H1 (cell line): ENCODE results near the gene ARID1B. TPM values are rescaled to one million over a fixed set of nuclear protein-coding genes. Genes with fewer than 3 reads are reported as not detected.

Experiments
- CTCF ChIA-PET: fragments of 300-600 bp; sonication (Branson Sonifier 250); formaldehyde crosslinking; loops from one replicate; lab custom pipeline; 2021; ENCODE audit not compliant: partially characterized antibody; lab: Charles Lee
- POLR2A ChIA-PET: fragments of 300-600 bp; sonication (Branson Sonifier 250); formaldehyde crosslinking; loops from one replicate; lab custom pipeline; 2021; ENCODE audit warnings: inconsistent platforms; ENCODE audit not compliant: partially characterized antibody; lab: Charles Lee
- DNase-seq, 2 experiments: peaks; one replicate each; pipeline versions ENCODE4 v3.0.0 to v3.0.0-alpha.2; 2010 to 2022; ENCODE audit warnings: low spot score in 2 of 2, low read depth in 1 of 2, mixed read lengths in 1 of 2
- FAIRE-seq: peaks from 2 replicates; lab custom pipeline; 2011; peaks lifted over from hg19 to GRCh38; lab: Jason Lieb, UNC
- H2AFZ ChIP-seq: 2 replicates; pipeline ENCODE4 v1.8.1; 2012; ENCODE audit warnings: low read length, inconsistent platforms
- H2AK5ac ChIP-seq: 2 replicates; pipeline ENCODE4 v1.6.1; 2013; ENCODE audit warnings: low read depth, low read length
- H2BK120ac ChIP-seq: replicated peaks from 2 replicates; pipeline ENCODE3; 2013; ENCODE audit warnings: low read depth, low read length, inconsistent platforms
- H2BK12ac ChIP-seq: 2 replicates; pipeline ENCODE4 v1.6.1; 2013; ENCODE audit warnings: low read depth, low read length
- H2BK15ac ChIP-seq: 2 replicates; pipeline ENCODE4 v1.6.1; 2013; ENCODE audit warnings: low read length
- H2BK20ac ChIP-seq: 2 replicates; pipeline ENCODE4 v1.6.1; 2013; ENCODE audit warnings: low read length
- H2BK5ac ChIP-seq: 2 replicates; pipeline ENCODE4 v1.6.1; 2013; ENCODE audit warnings: low read depth, low read length
- H3K14ac ChIP-seq: 2 replicates; pipeline ENCODE4 v1.6.1; 2013; ENCODE audit warnings: inconsistent platforms; ENCODE audit not compliant: insufficient read length
- H3K18ac ChIP-seq: 2 replicates; pipeline ENCODE4 v1.6.1; 2013; ENCODE audit warnings: low read length; ENCODE audit errors: extremely low read depth
- H3K23ac ChIP-seq: 2 replicates; pipeline ENCODE4 v1.6.1; 2013; ENCODE audit warnings: inconsistent platforms; ENCODE audit not compliant: insufficient read length
- H3K23me2 ChIP-seq: 2 replicates; pipeline ENCODE4 v1.6.1; 2013; ENCODE audit warnings: low read depth, low read length
- H3K27ac ChIP-seq: 2 replicates; pipeline ENCODE4 v1.6.1; 2011; ENCODE audit warnings: low read depth, low read length, inconsistent platforms
- H3K27me3 ChIP-seq, 4 experiments: replicated peaks in 1 of 4; 1 replicate in 1 of 4; 2 replicates in 3 of 4; pipeline versions ENCODE4 v1.6.1 to v1.8.1; 2011 to 2013; ENCODE audit warnings: low read length in 3 of 4, mild to moderate bottlenecking in 3 of 4, inconsistent platforms in 2 of 4, mixed read lengths in 2 of 4, moderate library complexity in 1 of 4; ENCODE audit not compliant: control insufficient read depth in 3 of 4, insufficient read depth in 3 of 4; ENCODE audit errors: extremely low read depth in 1 of 4
- H3K36me3 ChIP-seq, 4 experiments: 2 replicates each; pipeline versions ENCODE4 v1.6.1 to v1.8.1; 2011 to 2013; ENCODE audit warnings: mild to moderate bottlenecking in 4 of 4, low read length in 3 of 4, moderate library complexity in 2 of 4, control low read depth in 1 of 4, inconsistent platforms in 1 of 4; ENCODE audit not compliant: insufficient read depth in 4 of 4, control insufficient read depth in 2 of 4
- H3K4ac ChIP-seq: replicated peaks from 2 replicates; pipeline ENCODE3; 2013; ENCODE audit warnings: low read length, low read depth, mixed read lengths, inconsistent platforms; ENCODE audit not compliant: insufficient read length
- H3K4me1 ChIP-seq, 4 experiments: replicated peaks in 1 of 4; 1 replicate in 1 of 4; 2 replicates in 3 of 4; pipeline versions ENCODE4 v1.6.1 to v1.8.1; 2011 to 2013; ENCODE audit warnings: low read length in 3 of 4, inconsistent platforms in 2 of 4, mixed read lengths in 1 of 4; ENCODE audit not compliant: insufficient read depth in 4 of 4, control insufficient read depth in 3 of 4
- H3K4me2 ChIP-seq, 2 experiments: 2 replicates each; pipeline versions ENCODE4 v1.6.1 to v1.8.1; 2011 to 2013; ENCODE audit warnings: low read depth in 2 of 2, low read length in 2 of 2, control low read depth in 1 of 2, inconsistent platforms in 1 of 2, mild to moderate bottlenecking in 1 of 2; ENCODE audit not compliant: insufficient read depth in 1 of 2
- H3K4me3 ChIP-seq, 4 experiments: fragments of 200-600, 300-600 bp in 1 of 4; sonication (generic), shearing (Covaris generic), sonication (Bioruptor Twin) in 1 of 4; 2 replicates each; pipeline versions ENCODE4 v1.5.1 to v1.8.1; 2011 to 2016; ENCODE audit warnings: low read length in 4 of 4, low read depth in 3 of 4, control low read depth in 2 of 4, inconsistent platforms in 2 of 4, mild to moderate bottlenecking in 2 of 4, mixed read lengths in 1 of 4, moderate library complexity in 1 of 4; ENCODE audit not compliant: insufficient read depth in 2 of 4; ENCODE audit errors: extremely low read depth in 1 of 4
- H3K56ac ChIP-seq: replicated peaks from 2 replicates; pipeline ENCODE3; 2013; ENCODE audit warnings: low read depth, mild to moderate bottlenecking, mixed read lengths, low read length, inconsistent platforms; ENCODE audit not compliant: insufficient read length
- H3K79me1 ChIP-seq: 2 replicates; pipeline ENCODE4 v1.6.1; 2013; ENCODE audit warnings: low read depth, low read length, control low read depth
- H3K79me2 ChIP-seq, 2 experiments: 2 replicates each; pipeline versions ENCODE4 v1.6.1 to v1.8.1; 2012 to 2013; ENCODE audit warnings: low read length in 2 of 2, mild to moderate bottlenecking in 2 of 2, inconsistent platforms in 1 of 2; ENCODE audit not compliant: insufficient read depth in 2 of 2, control insufficient read depth in 1 of 2
- H3K9ac ChIP-seq, 4 experiments: replicated peaks in 1 of 4; 1 replicate in 1 of 4; 2 replicates in 3 of 4; pipeline versions ENCODE4 v1.6.1 to v1.8.1; 2011 to 2013; ENCODE audit warnings: low read depth in 3 of 4, low read length in 3 of 4, control low read depth in 2 of 4, mild to moderate bottlenecking in 2 of 4, moderate library complexity in 2 of 4, inconsistent platforms in 1 of 4; ENCODE audit errors: extremely low read depth in 1 of 4
- H3K9me3 ChIP-seq, 2 experiments: 2 replicates each; pipeline versions ENCODE4 v1.6.1 to v1.8.1; 2012 to 2013; ENCODE audit warnings: mild to moderate bottlenecking in 2 of 2, moderate library complexity in 2 of 2, control low read depth in 1 of 2, inconsistent platforms in 1 of 2, low read depth in 1 of 2, low read length in 1 of 2, mixed read lengths in 1 of 2; ENCODE audit not compliant: insufficient read depth in 2 of 2
- H4K20me1 ChIP-seq, 2 experiments: replicated peaks in 1 of 2; 2 replicates each; pipeline versions ENCODE3 to v1.8.1; 2011 to 2013; ENCODE audit warnings: inconsistent platforms in 2 of 2, low read length in 2 of 2, mild to moderate bottlenecking in 1 of 2; ENCODE audit not compliant: insufficient read depth in 2 of 2, control insufficient read depth in 1 of 2
- H4K5ac ChIP-seq: 2 replicates; pipeline ENCODE4 v1.6.1; 2013; ENCODE audit warnings: low read length, low read depth, mixed read lengths, inconsistent platforms; ENCODE audit not compliant: insufficient read length
- H4K8ac ChIP-seq: 2 replicates; pipeline ENCODE4 v1.8.0; 2013; ENCODE audit warnings: mild to moderate bottlenecking, moderate library complexity, low read length, inconsistent platforms; ENCODE audit not compliant: insufficient read depth; ENCODE audit errors: extremely low read depth
- H4K91ac ChIP-seq: replicated peaks from 2 replicates; pipeline ENCODE3; 2013; ENCODE audit warnings: low read length, mixed read lengths, inconsistent platforms; ENCODE audit not compliant: insufficient read length
- ASH2L ChIP-seq: fragments of 200-600, 300-600 bp; sonication (generic); IDR thresholded peaks from one replicate; pipeline ENCODE4 v1.7.1; 2017; ENCODE audit warnings: low read length
- BACH1 ChIP-seq: IDR thresholded peaks from 2 replicates; pipeline ENCODE4 v1.6.1; 2012; ENCODE audit warnings: low read length, improper control_type of control experiment
- BRCA1 ChIP-seq: IDR thresholded peaks from 2 replicates; pipeline ENCODE4 v1.6.1; 2012; ENCODE audit warnings: low read depth, low read length, improper control_type of control experiment
- CBX8 ChIP-seq: fragments of 300-800, 300-1000 bp; sonication (generic); IDR thresholded peaks from 2 replicates; pipeline ENCODE4 v1.7.1; 2016; ENCODE audit warnings: low read depth, low read length, borderline replicate concordance
- CHD1 ChIP-seq: IDR thresholded peaks from 2 replicates; pipeline ENCODE4 v1.6.1; 2012; ENCODE audit warnings: low read depth, low read length, improper control_type of control experiment
- CHD2 ChIP-seq: IDR thresholded peaks from 2 replicates; pipeline ENCODE4 v1.6.1; 2012; ENCODE audit warnings: low read length, improper control_type of control experiment
- CREB1 ChIP-seq: IDR thresholded peaks from 2 replicates; pipeline ENCODE4 v1.6.1; 2012; ENCODE audit warnings: inconsistent platforms
- EGR1 ChIP-seq: IDR thresholded peaks from 2 replicates; pipeline ENCODE4 v1.6.1; 2011; ENCODE audit warnings: low read depth, low read length, borderline replicate concordance
- FOSL1 ChIP-seq: IDR thresholded peaks from 2 replicates; pipeline ENCODE4 v1.6.1; 2011; ENCODE audit warnings: mild to moderate bottlenecking, low read depth, low read length, moderate library complexity; ENCODE audit not compliant: insufficient read depth
- KDM4A ChIP-seq: IDR thresholded peaks from one replicate; pipeline ENCODE4 v1.7.1; 2012; ENCODE audit warnings: low read depth, mild to moderate bottlenecking, moderate library complexity, low read length, inconsistent platforms; ENCODE audit not compliant: severe bottlenecking
- POLR2AphosphoS5 ChIP-seq: IDR thresholded peaks from 2 replicates; pipeline ENCODE4 v1.6.1; 2011; ENCODE audit warnings: low read depth, low read length
- RBBP5 ChIP-seq: IDR thresholded peaks from 2 replicates; pipeline ENCODE4 v1.7.1; 2012; ENCODE audit warnings: low read depth, mild to moderate bottlenecking, inconsistent platforms, low read length, moderate library complexity, borderline replicate concordance
- SP1 ChIP-seq: IDR thresholded peaks from 2 replicates; pipeline ENCODE4 v1.6.1; 2011; ENCODE audit warnings: low read depth, low read length
- WGBS, 2 experiments: shearing (Covaris generic) in 1 of 2; methylation state at CpG; one replicate each; pipeline versions ENCODE4 v1.1.6 to v1.1.7; 2013 to 2015; ENCODE audit warnings: low lambda C conversion rate in 2 of 2, mixed read lengths in 2 of 2, inconsistent platforms in 1 of 2, low coverage in 1 of 2, missing lambda C conversion rate in 1 of 2; ENCODE audit not compliant: insufficient replicate concordance in 2 of 2, insufficient coverage in 1 of 2, insufficient read length in 1 of 2; ENCODE audit errors: extremely low coverage in 1 of 2, missing lambda C conversion rate in 1 of 2; 5-methylcytosine and 5-hydroxymethylcytosine counted together
- polyA plus RNA-seq, 7 experiments: library from polyadenylated mRNA; depleted of rRNA in 3 of 7; stranded (reverse) in 5 of 7; unstranded in 2 of 7; fragments of >200 nt in 5 of 7; fragments of 200-250 nt in 2 of 7; gene quantifications; 1 replicate in 5 of 7; 2 replicates in 1 of 7; 4 replicates in 1 of 7; pipeline versions ENCODE4 v1.2.1 to v1.2.3, GENCODE V29; 2011 to 2013; ENCODE audit warnings: missing spikeins in 2 of 7, mixed read lengths in 2 of 7
- total RNA-seq: library from RNA; stranded (reverse); fragmentation: NEBNext Ultra II Directional; extraction: Animal tissue kit (Norgen Biotek cat#: 25700); gene quantifications from 2 replicates; pipeline ENCODE4 v1.2.1, GENCODE V29; 2021
- TF ChIP-seq, protein P1 (sequence below): IDR thresholded peaks from 2 replicates; pipeline ENCODE4 v1.6.1; 2011; ENCODE audit warnings: low read length, improper control_type of control experiment

Gene ARID1B
- total and polyA plus RNA-seq, 2 of the 8 experiments (the other 6 are each of a cell fraction or from before 2014, with no cell fraction given) = 24.3 to 70.3 TPM

GRCh38 chr6:156876302-156876701 lies 99.1 kb downstream of the ARID1B start:
- ChIA-PET CTCF (interaction anchor here (0.8 to 4.3 kb wide), 9 partner anchors 9 to 269 kb away, joined by 3 to 15 read pairs (median 4); no protein-coding TSS in a partner anchor), POLR2A (interaction anchor here (1.5 kb wide), 1 partner anchor 12 kb away, joined by 3 read pairs; no protein-coding TSS in a partner anchor)
- peaks cover 2 to 8% (median 5%) of the 10 kb centered on the region in 4 experiments; a peak in 5 of 7 replicates for H3K4me1 ChIP-seq
- 0 out of 2 replicates have a peak, but pooled peaks cover 2% of the 10 kb centered on the region for H3K23me2 ChIP-seq
- no peak overlapping the region for H2AFZ ChIP-seq
- no peak overlapping the region for H4K8ac ChIP-seq
- no peak overlapping the region for H3K4me2 ChIP-seq
- no peak overlapping the region for H3K27ac ChIP-seq
- DNase-seq (peak in 1 of 2 experiments; percentile 81), FAIRE-seq (no peak)
- H2BK12ac ChIP-seq = no peak overlapping the region
- peaks cover 4 to 13% of the 10 kb centered on the region in 2 experiments for H4K20me1 ChIP-seq
- no peak overlapping the region for H2AK5ac ChIP-seq
- no peak overlapping the region for H2BK120ac ChIP-seq
- H2BK20ac ChIP-seq = no peak overlapping the region
- H3K23ac ChIP-seq = no peak overlapping the region
- no peak overlapping the region for H4K91ac ChIP-seq
- H3K4me3 ChIP-seq = no peak overlapping the region
- no peak overlapping the region for H3K14ac ChIP-seq
- no peak overlapping the region for H4K5ac ChIP-seq
- 76% methylated on average over 10 of the region's 11 CpGs; no CpG with 5 or more reads in 1 of the 2 experiments for WGBS, 2 experiments
- H3K36me3 ChIP-seq = no peaks in the 10 kb centered on the region
- peaks cover 29% of the 10 kb centered on the region for H3K79me1 ChIP-seq
- no peaks in the 10 kb centered on the region for H3K27me3 ChIP-seq
- H2BK15ac ChIP-seq = no peak overlapping the region
- H3K18ac ChIP-seq = no peak overlapping the region
- no peak overlapping the region for H3K9ac ChIP-seq
- H3K56ac ChIP-seq = no peak overlapping the region
- H3K4ac ChIP-seq = no peak overlapping the region
- no peaks in the 10 kb centered on the region for H3K9me3 ChIP-seq
- H3K79me2 ChIP-seq = peaks cover 18 to 99% of the 10 kb centered on the region in 2 experiments
- no peak overlapping the region for H2BK5ac ChIP-seq
- TF ChIP-seq CREB1 (0 out of 2 replicates have a peak, but pooled peaks have one; percentile 30), SP1 (no peak), POLR2AphosphoS5 (0 out of 2 replicates have a peak, but pooled peaks have one; percentile 31), CHD1 (no peak), ASH2L (no peak), KDM4A (no peak), CHD2 (no peak), FOSL1 (no peak), EGR1 (no peak), RBBP5 (no peak), BACH1 (no peak), CBX8 (no peak), BRCA1 (no peak)
- TF ChIP-seq, protein P1, sequence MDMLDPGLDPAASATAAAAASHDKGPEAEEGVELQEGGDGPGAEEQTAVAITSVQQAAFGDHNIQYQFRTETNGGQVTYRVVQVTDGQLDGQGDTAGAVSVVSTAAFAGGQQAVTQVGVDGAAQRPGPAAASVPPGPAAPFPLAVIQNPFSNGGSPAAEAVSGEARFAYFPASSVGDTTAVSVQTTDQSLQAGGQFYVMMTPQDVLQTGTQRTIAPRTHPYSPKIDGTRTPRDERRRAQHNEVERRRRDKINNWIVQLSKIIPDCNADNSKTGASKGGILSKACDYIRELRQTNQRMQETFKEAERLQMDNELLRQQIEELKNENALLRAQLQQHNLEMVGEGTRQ = no peak
